IPS DF 6.9 (cell line): Measurements from ENCODE around the gene SCIMP.
"Not testable (repeated sequence)": the region's sequence is repeated elsewhere in the genome, so short reads cannot be mapped to it uniquely, and the experiment has no call there.

Experiments used
- DNase-seq: peaks from one replicate; pipeline ENCODE4 v3.0.0-alpha.2; 2013; ENCODE audit warnings: low read depth, low spot score
- H3K27ac ChIP-seq: one replicate; pipeline ENCODE4 v1.5.1; 2013; ENCODE audit warnings: low read length, control low read depth
- H3K27me3 ChIP-seq: 2 replicates; pipeline ENCODE4 v1.6.1; 2013; ENCODE audit warnings: mild to moderate bottlenecking, low read length; ENCODE audit not compliant: control insufficient read depth, insufficient read depth
- H3K36me3 ChIP-seq: 2 replicates; pipeline ENCODE4 v1.6.1; 2013; ENCODE audit warnings: low read length; ENCODE audit not compliant: control insufficient read depth, insufficient read depth
- H3K4me1 ChIP-seq: 2 replicates; pipeline ENCODE4 v1.6.1; 2013; ENCODE audit warnings: low read length; ENCODE audit not compliant: control insufficient read depth, insufficient read depth
- H3K4me3 ChIP-seq: 2 replicates; pipeline ENCODE4 v1.5.1; 2013; ENCODE audit warnings: mild to moderate bottlenecking, low read length
- H3K9me3 ChIP-seq: 2 replicates; pipeline ENCODE4 v1.6.1; 2013; ENCODE audit warnings: low read length, inconsistent platforms; ENCODE audit not compliant: control insufficient read depth, insufficient read depth
- whole genome bisulfite sequencing: extraction: QIAGEN DNeasy Blood & Tissue Kit; methylation state at CpG from one replicate; pipeline ENCODE4 v1.1.7; 2013; ENCODE audit warnings: mixed read lengths, missing lambda C conversion rate; ENCODE audit not compliant: insufficient read length, insufficient coverage; 5-methylcytosine and 5-hydroxymethylcytosine counted together

The SCIMP gene

GRCh38 chr17:5260542-5260941, 25.9 kb upstream of the SCIMP start:
- Histone ChIP-seq H3K27ac (no peak overlapping the region), H3K4me1 (no peaks in the 10 kb centered on the region), H3K4me3 (no peak overlapping the region)

GRCh38 chr17:5257124-5257523, 22.5 kb upstream of the SCIMP start:
- DNase-seq, result no peak
- Histone ChIP-seq H3K27me3 (no peaks in the 10 kb centered on the region), H3K27ac (no peak overlapping the region), H3K4me1 (no peaks in the 10 kb centered on the region; the same call in 1 of the 2 replicates), H3K4me3 (no peak overlapping the region), H3K9me3 (no peaks in the 10 kb centered on the region), H3K36me3 (no peaks in the 10 kb centered on the region)
- 100% methylated on average over 1 of the region's 5 CpGs for WGBS

More at GRCh38 chr17:5260542-5260941, 25.9 kb upstream of the SCIMP start:
- Histone ChIP-seq H3K9me3 (no peaks in the 10 kb centered on the region), H3K27me3 (no peaks in the 10 kb centered on the region), H3K36me3 (no peaks in the 10 kb centered on the region)
- WGBS, result no CpG with 5 or more reads among the region's 1 CpG
- DNase-seq, result no peak

GRCh38 chr17:5254903-5255521, 20.4 kb upstream of the SCIMP start:
- Histone ChIP-seq H3K27me3 (no peaks in the 10 kb centered on the region), H3K9me3 (no peaks in the 10 kb centered on the region), H3K4me3 (no peak overlapping the region), H3K4me1 (no peaks in the 10 kb centered on the region; the same call in 1 of the 2 replicates), H3K27ac (no peak overlapping the region), H3K36me3 (no peaks in the 10 kb centered on the region)
- no peak for DNase-seq
- no CpG with 5 or more reads among the region's 5 CpGs for WGBS

GRCh38 chr17:5254414-5254813, 19.8 kb upstream of the SCIMP start:
- no peaks in the 10 kb centered on the region for H3K27me3 ChIP-seq
- no CpG with 5 or more reads among the region's 7 CpGs for WGBS
- H3K27ac ChIP-seq, result no peak overlapping the region
- no peak for DNase-seq
- H3K4me1 ChIP-seq, result no peaks in the 10 kb centered on the region; the same call in 1 of the 2 replicates
- no peaks in the 10 kb centered on the region for H3K9me3 ChIP-seq
- no peak overlapping the region for H3K4me3 ChIP-seq
- no peaks in the 10 kb centered on the region for H3K36me3 ChIP-seq

GRCh38 chr17:5249615-5250014, 15.0 kb upstream of the SCIMP start:
- H3K27ac ChIP-seq, result no peak overlapping the region
- no CpG with 5 or more reads among the region's 4 CpGs for WGBS
- H3K4me3 ChIP-seq, result no peak overlapping the region
- H3K9me3 ChIP-seq, result no peaks in the 10 kb centered on the region
- no peaks in the 10 kb centered on the region for H3K27me3 ChIP-seq
- H3K36me3 ChIP-seq, result no peaks in the 10 kb centered on the region
- DNase-seq, result peak; percentile 50
- H3K4me1 ChIP-seq, result no peaks in the 10 kb centered on the region

GRCh38 chr17:5248821-5249479, 14.3 kb upstream of the SCIMP start:
- H3K27me3 ChIP-seq, result no peaks in the 10 kb centered on the region
- WGBS, result no CpG with 5 or more reads among the region's 22 CpGs
- H3K27ac ChIP-seq, result no peak overlapping the region
- no peaks in the 10 kb centered on the region for H3K9me3 ChIP-seq
- no peaks in the 10 kb centered on the region for H3K36me3 ChIP-seq
- no peak for DNase-seq
- H3K4me1 ChIP-seq, result no peaks in the 10 kb centered on the region
- no peak overlapping the region for H3K4me3 ChIP-seq

- Histone ChIP-seq H3K27me3 (no peaks in the 10 kb centered on the region), H3K9me3 (no peaks in the 10 kb centered on the region), H3K4me3 (no peak overlapping the region), H3K27ac (no peak overlapping the region), H3K4me1 (no peaks in the 10 kb centered on the region), H3K36me3 (no peaks in the 10 kb centered on the region)
- no peak for DNase-seq
- no CpG with 5 or more reads among the region's 8 CpGs for WGBS
Measured at GRCh38 chr17:5247621-5248020, 13.0 kb upstream of the SCIMP start.

GRCh38 chr17:5241861-5242671, 7.4 kb upstream of the SCIMP start:
- Histone ChIP-seq H3K27me3 (no peaks in the 10 kb centered on the region), H3K4me3 (no peak overlapping the region), H3K36me3 (no peaks in the 10 kb centered on the region), H3K4me1 (no peaks in the 10 kb centered on the region), H3K27ac (no peak overlapping the region), H3K9me3 (no peaks in the 10 kb centered on the region)
- no peak for DNase-seq
- WGBS, result no CpG with 5 or more reads among the region's 10 CpGs

- DNase-seq, H3K27me3 ChIP-seq, H3K4me3 ChIP-seq, H3K9me3 ChIP-seq, H3K27ac ChIP-seq, H3K4me1 ChIP-seq, H3K36me3 ChIP-seq: not testable (repeated sequence)
- WGBS, result no CpG with 5 or more reads among the region's 7 CpGs
Measured at GRCh38 chr17:5239769-5240168, 5.1 kb upstream of the SCIMP start.

- WGBS, result no CpG with 5 or more reads among the region's 4 CpGs
- no peaks in the 10 kb centered on the region for H3K36me3 ChIP-seq
- H3K4me1 ChIP-seq, result no peaks in the 10 kb centered on the region
Measured at GRCh38 chr17:5238333-5238732, 3.7 kb upstream of the SCIMP start.

More at GRCh38 chr17:5238333-5238732, 3.7 kb upstream of the SCIMP start:
- Histone ChIP-seq H3K27me3 (no peaks in the 10 kb centered on the region), H3K9me3 (no peaks in the 10 kb centered on the region), H3K4me3 (no peak overlapping the region), H3K27ac (no peak overlapping the region)
- DNase-seq, result no peak
